ENCODE data around the gene PAPPA2.

Gene PAPPA2

DNA sequence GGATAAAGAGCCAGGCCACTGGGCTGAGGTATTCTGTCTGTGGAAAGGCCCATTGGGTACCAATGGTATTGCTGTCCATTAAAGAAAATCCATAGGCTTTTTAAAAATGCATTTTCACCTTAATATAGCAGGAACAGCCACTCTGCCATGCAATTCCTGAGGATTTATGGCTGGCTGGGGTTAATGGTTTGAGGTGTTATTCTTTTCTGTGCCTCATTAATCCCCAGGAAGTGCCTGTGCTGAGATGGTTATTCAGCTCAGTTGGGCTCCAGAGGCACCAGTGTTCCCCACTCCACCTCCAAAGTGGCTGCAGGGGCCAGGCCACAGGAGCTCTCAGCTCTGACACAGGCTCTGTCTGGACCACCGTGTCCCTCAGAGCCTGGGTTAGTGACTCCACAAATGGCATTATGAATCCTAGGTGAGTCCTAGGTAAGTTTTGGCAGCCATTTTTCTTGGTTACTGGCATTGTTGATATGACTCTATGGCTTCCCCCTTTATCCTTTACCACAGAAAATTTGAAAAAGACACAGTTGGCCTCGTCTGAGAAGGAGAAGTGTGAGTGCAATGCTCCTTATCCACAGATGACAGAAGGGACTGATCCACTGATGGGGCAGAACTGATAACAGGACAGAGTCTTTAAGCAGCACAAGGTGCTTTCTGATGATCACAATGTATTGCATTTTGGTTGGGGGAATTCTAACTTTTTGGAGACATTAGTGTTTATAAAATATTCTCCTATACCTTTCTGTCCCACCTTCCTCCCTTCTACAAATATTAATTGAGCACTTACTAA is 2.2 kb upstream of the PAPPA2 start:
- Histone ChIP-seq H3K27me3 (ENCODE audit: control insufficient read depth, insufficient read depth, low read length) (no peaks in the 10 kb centered on the region), H3K4me3 (ENCODE audit: low read length) (no peak overlapping the region), H3K36me3 (ENCODE audit: control insufficient read depth, insufficient read depth, low read length) (no peaks in the 10 kb centered on the region), H3K9ac (ENCODE audit: low read length) (no peak overlapping the region), H3K27ac (ENCODE audit: low read depth, low read length) (no peak overlapping the region), H3K4me1 (ENCODE audit: control insufficient read depth, insufficient read depth, low read length) (no peaks in the 10 kb centered on the region)

DNA sequence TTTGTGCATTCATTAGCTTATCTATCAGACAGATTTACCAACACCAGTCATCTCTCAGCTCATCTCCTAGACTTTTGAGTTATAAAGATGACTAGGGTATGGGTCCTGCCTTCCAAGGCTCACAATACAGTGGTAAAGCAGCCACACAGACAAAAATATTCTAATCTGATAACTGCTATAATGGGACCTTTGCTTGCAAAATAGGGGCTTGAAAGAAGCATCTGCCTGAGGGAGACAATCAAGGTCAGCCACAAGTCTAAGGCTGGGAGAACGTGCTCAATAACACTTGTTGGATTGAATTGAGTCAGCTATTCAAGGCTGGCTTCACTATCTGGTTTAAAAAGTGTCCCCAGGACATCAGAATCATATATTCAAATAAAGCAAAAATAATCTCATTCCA is 1.4 kb upstream of the PAPPA2 start:
- H3K27ac ChIP-seq (ENCODE audit: low read depth, low read length), result no peak overlapping the region
- no peaks in the 10 kb centered on the region for H3K36me3 ChIP-seq (ENCODE audit: control insufficient read depth, insufficient read depth, low read length)
- H3K27me3 ChIP-seq (ENCODE audit: control insufficient read depth, insufficient read depth, low read length), result no peaks in the 10 kb centered on the region
- H3K9ac ChIP-seq (ENCODE audit: low read length), result no peak overlapping the region
- H3K4me1 ChIP-seq (ENCODE audit: control insufficient read depth, insufficient read depth, low read length), result no peaks in the 10 kb centered on the region
- no peak overlapping the region for H3K4me3 ChIP-seq (ENCODE audit: low read length)

DNA sequence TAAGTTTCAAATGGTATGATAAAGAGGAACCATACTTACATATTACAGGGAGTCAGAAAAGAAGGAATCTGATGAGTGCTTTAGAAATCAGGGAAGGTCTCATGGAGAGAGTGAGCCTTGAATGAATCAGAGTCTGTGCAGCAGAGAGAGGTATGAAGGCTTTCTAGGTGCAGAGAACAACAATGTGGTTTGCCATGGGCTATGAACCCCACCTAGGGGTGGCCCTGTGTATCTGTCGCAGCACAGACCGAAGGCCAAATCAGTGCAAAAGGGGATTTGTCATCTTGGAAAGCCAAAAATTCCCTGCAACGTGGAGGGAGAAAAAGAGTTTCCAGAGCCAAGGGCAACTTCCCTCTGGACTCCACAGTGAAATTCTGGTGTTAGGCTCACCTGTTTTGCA is 3.5 kb downstream of the PAPPA2 start:
- Histone ChIP-seq H3K9ac (ENCODE audit: low read length) (no peak overlapping the region), H3K4me3 (ENCODE audit: low read length) (no peak overlapping the region), H3K27me3 (ENCODE audit: control insufficient read depth, insufficient read depth, low read length) (no peaks in the 10 kb centered on the region), H3K4me1 (ENCODE audit: control insufficient read depth, insufficient read depth, low read length) (no peaks in the 10 kb centered on the region), H3K36me3 (ENCODE audit: control insufficient read depth, insufficient read depth, low read length) (no peaks in the 10 kb centered on the region), H3K27ac (ENCODE audit: low read depth, low read length) (no peak overlapping the region)

DNA sequence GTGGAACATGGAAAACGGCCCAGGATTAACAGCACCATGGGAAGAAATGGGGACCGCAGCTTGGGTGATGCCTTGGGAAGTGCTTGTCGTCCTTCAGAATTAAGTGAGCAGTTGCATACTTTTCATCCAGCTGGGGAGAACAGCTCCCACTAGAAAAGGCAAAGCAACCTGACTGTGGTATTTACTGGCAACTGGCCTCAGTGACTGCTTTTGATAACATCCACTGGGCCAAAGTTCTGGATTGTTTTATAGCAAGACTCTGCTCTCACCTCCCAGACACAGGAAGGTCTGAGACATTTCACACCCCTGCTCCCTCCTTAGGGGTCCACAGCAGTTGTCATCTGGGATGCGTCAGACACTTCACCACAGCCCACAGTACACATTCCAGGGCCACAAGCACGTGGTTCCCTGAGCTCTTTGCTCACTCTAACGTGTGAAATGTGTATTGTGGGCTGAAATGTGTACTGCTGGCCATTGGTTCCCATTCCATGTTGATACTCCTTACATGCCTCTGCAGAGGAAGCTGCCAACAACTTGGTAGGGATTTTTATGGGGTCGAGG is 6.6 kb downstream of the PAPPA2 start:
- Histone ChIP-seq H3K4me3 (ENCODE audit: low read length) (no peak overlapping the region), H3K36me3 (ENCODE audit: control insufficient read depth, insufficient read depth, low read length) (no peaks in the 10 kb centered on the region), H3K9ac (ENCODE audit: low read length) (no peak overlapping the region), H3K27me3 (ENCODE audit: control insufficient read depth, insufficient read depth, low read length) (no peaks in the 10 kb centered on the region), H3K4me1 (ENCODE audit: control insufficient read depth, insufficient read depth, low read length) (no peaks in the 10 kb centered on the region), H3K27ac (ENCODE audit: low read depth, low read length) (no peak overlapping the region)

DNA sequence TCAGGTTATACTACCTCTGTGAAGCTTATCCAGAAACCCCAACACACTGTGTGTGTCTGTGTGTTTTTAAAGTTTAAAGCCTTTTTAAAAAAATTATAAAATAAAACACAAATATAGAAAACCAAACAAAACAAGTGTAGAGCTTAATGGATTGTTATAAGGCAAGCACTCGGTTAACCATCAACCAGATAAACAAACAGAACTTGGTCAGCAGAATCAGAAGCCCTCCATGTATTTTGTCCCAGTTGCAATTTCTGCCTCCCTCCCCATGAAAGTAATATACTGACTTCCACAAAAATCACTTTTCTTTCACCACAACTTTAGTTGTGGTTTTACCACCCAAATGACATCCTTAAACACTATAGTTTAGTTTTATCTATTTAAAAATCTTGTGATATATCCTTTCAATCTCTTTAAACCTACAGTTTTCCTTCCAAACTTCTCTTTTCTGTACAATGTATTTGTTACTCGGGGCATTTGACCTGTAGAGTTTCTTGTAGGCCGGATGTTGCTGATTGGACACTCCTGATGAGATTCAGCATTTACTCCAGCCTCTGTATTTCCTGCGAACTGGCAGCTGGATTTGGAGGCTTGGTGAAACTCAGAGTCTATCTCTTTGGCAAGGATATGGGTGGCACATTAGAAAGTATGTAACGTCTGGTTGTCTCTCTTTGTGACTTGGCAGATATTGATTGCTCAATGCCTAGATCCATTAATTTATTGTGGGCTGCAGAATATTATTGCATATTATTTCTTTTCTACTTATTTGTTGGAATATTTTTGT is 8.6 kb downstream of the PAPPA2 start:
- no peaks in the 10 kb centered on the region for H3K4me1 ChIP-seq (ENCODE audit: control insufficient read depth, insufficient read depth, low read length)
- H3K36me3 ChIP-seq (ENCODE audit: control insufficient read depth, insufficient read depth, low read length), result no peaks in the 10 kb centered on the region
- H3K27me3 ChIP-seq (ENCODE audit: control insufficient read depth, insufficient read depth, low read length), result no peaks in the 10 kb centered on the region
- no peak overlapping the region for H3K27ac ChIP-seq (ENCODE audit: low read depth, low read length)
- H3K9ac ChIP-seq (ENCODE audit: low read length), result no peak overlapping the region
- H3K4me3 ChIP-seq (ENCODE audit: low read length), result no peak overlapping the region

DNA sequence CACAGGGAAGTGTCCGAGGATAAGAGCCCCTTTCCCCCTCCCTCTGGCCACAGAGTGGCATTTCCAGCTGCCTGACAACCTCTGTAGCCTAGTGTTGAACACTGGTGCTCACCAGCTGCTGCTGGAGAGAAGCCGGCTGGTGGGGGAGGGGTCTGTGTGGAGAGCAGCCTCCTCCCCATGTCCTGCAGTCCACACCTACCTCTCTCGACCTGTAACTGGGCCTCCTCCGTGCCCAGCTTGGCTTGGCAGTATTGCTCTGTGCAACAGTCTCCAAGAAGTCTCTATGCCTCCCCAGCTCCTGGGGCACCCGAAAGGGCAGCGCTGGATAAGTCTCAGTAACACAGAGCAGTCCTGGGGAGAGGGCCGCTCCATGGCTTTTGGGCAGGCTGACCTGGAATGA is 17.0 kb downstream of the PAPPA2 start:
- no peak overlapping the region for H3K27ac ChIP-seq (ENCODE audit: low read depth, low read length)
- H3K27me3 ChIP-seq (ENCODE audit: control insufficient read depth, insufficient read depth, low read length), result no peaks in the 10 kb centered on the region
- no peak overlapping the region for H3K9ac ChIP-seq (ENCODE audit: low read length)
- H3K36me3 ChIP-seq (ENCODE audit: control insufficient read depth, insufficient read depth, low read length), result no peaks in the 10 kb centered on the region
- H3K4me1 ChIP-seq (ENCODE audit: control insufficient read depth, insufficient read depth, low read length), result no peaks in the 10 kb centered on the region
- H3K4me3 ChIP-seq (ENCODE audit: low read length), result no peak overlapping the region

DNA sequence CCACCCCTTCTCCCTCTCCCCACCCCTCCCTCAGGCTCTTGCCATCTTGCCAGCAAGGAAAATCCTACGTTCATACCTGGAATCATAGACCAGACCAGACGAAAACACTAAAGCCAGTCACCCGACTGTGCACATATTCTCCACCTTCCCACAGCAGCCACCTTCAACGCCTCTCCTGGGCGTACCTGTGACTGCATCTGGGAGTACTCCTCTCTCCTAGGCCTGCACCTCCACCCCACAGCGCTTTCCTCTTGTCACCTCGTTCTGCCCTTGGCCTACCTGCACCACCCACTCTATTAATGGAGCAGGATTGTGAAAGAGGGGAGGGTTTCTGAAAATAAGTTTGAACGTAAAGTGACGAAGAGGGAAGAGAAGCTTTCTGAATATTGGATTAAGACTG is 17.8 kb downstream of the PAPPA2 start:
- no peak overlapping the region for H3K4me3 ChIP-seq (ENCODE audit: low read length)
- H3K9ac ChIP-seq (ENCODE audit: low read length), result no peak overlapping the region
- no peaks in the 10 kb centered on the region for H3K4me1 ChIP-seq (ENCODE audit: control insufficient read depth, insufficient read depth, low read length)
- no peak overlapping the region for H3K27ac ChIP-seq (ENCODE audit: low read depth, low read length)
- H3K27me3 ChIP-seq (ENCODE audit: control insufficient read depth, insufficient read depth, low read length), result no peaks in the 10 kb centered on the region
- no peaks in the 10 kb centered on the region for H3K36me3 ChIP-seq (ENCODE audit: control insufficient read depth, insufficient read depth, low read length)

DNA sequence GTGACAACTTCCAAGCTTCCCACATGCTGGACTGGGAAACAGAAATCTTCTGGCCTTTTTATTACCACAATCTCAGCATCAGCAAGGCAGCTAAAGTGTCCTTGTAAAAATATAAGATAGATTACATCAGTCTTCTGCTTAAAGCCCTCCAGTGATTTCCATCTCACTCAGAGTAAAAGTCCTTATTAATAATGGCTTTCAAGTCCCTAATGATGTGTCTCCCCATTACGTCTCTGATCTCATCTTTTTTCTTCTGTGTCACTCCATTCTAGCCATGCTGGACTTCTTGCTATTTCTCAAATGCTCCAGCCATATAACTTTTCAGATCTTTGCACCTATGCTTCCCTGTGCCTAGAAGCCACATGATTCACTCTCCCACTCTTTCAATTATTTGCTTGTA is 22.1 kb downstream of the PAPPA2 start:
- Histone ChIP-seq H3K4me1 (ENCODE audit: control insufficient read depth, insufficient read depth, low read length) (no peaks in the 10 kb centered on the region), H3K9ac (ENCODE audit: low read length) (no peak overlapping the region), H3K4me3 (ENCODE audit: low read length) (no peak overlapping the region), H3K27ac (ENCODE audit: low read depth, low read length) (no peak overlapping the region), H3K36me3 (ENCODE audit: control insufficient read depth, insufficient read depth, low read length) (no peaks in the 10 kb centered on the region), H3K27me3 (ENCODE audit: control insufficient read depth, insufficient read depth, low read length) (no peaks in the 10 kb centered on the region)

DNA sequence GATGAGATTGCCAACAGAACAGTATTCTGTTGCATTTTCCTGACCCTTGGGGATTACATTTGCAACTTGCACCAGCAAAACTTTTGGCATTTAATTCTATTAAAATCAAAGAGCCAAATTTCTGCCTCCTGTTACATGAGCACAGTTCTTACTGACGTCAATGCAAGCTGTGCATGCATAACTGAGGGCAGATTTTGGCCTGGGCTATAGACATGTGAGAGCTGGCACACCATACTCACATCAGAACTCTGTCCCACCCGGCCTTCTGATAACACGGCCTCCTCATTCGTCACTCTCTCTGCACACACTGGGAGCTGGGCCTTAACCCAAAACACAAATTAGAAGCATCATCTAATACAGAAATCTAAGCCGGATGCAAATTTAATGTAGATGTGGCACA is 31.5 kb downstream of the PAPPA2 start:
- Histone ChIP-seq H3K36me3 (ENCODE audit: control insufficient read depth, insufficient read depth, low read length) (no peaks in the 10 kb centered on the region), H3K4me1 (ENCODE audit: control insufficient read depth, insufficient read depth, low read length) (no peaks in the 10 kb centered on the region), H3K27me3 (ENCODE audit: control insufficient read depth, insufficient read depth, low read length) (no peaks in the 10 kb centered on the region), H3K4me3 (ENCODE audit: low read length) (no peak overlapping the region), H3K27ac (ENCODE audit: low read depth, low read length) (no peak overlapping the region), H3K9ac (ENCODE audit: low read length) (no peak overlapping the region)

DNA sequence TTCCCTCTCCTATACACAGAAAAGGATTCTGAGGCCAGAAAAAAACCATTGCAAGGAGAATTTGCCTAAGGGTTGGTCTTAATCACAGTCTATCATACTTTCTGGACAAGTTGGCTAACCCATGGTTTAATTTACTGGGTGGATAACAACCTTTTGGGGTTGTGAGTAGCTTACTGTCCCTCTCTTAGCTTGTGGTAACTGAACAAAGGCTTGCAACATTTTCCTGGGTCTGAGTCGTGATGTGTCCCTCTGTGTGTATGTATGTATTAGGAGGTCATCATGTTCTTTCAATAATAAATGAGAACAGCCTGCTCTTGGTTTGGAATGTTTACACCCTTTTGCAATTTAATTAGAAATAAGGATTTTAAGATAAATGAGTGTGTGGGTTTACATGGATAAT is 36.7 kb downstream of the PAPPA2 start:
- no peaks in the 10 kb centered on the region for H3K4me1 ChIP-seq (ENCODE audit: control insufficient read depth, insufficient read depth, low read length)
- H3K27me3 ChIP-seq (ENCODE audit: control insufficient read depth, insufficient read depth, low read length), result no peaks in the 10 kb centered on the region
- no peak overlapping the region for H3K9ac ChIP-seq (ENCODE audit: low read length)
- no peak overlapping the region for H3K4me3 ChIP-seq (ENCODE audit: low read length)
- H3K27ac ChIP-seq (ENCODE audit: low read depth, low read length), result no peak overlapping the region
- no peaks in the 10 kb centered on the region for H3K36me3 ChIP-seq (ENCODE audit: control insufficient read depth, insufficient read depth, low read length)

DNA sequence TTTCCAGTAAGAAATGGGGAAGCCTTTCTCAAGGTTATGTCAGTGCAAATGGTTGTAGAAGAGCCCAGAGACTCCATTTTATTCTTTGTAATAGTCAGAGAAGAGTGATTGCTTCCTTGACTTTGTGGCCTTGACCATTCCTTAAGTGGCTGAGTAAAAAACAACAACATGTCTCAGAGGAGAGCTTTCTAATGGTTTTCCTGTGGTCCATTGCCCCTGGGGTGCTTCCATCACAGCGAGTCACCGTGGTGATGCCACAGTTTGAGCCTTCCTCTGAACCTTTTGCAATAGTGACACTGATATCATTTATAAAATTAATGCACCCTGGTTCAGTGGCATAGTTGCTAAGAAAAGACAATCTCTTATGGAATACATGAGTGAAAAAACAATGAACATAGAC is 38.6 kb downstream of the PAPPA2 start:
- H3K4me3 ChIP-seq (ENCODE audit: low read length), result no peak overlapping the region
- no peaks in the 10 kb centered on the region for H3K36me3 ChIP-seq (ENCODE audit: control insufficient read depth, insufficient read depth, low read length)

DNA sequence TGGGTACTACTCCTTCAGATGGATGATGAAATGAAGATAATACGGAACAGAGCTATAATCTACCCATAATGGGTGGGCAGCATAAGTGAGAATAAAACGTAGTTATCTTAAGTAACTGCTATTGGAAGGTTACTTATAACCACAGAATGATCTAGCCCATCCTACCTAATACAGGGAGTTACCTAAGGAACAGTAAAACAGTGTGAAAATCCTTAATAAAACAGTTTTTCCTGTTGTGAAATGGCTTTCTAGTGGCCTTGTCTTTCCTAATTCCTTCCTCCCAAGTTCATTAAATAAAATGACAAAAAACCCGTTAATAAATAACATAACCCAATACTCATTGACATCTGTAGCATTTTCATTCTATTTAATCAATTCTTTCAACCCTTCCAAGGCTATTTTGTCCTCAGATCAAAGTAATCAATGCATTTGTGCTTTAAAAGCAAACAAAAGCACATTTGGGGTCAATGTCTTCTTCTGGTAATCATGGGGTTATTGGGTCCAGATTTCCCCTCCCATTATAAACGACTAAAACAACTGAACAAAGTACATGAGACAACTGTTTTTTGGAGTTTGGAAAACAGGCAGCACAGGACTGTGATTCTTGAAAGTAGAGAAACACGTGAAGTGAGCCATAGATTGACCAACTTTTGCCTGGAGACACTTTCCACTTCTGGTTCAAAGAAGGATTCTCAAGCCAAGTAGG is 42.0 kb downstream of the PAPPA2 start:
- Histone ChIP-seq H3K36me3 (ENCODE audit: control insufficient read depth, insufficient read depth, low read length) (no peaks in the 10 kb centered on the region), H3K4me3 (ENCODE audit: low read length) (no peak overlapping the region), H3K4me1 (ENCODE audit: control insufficient read depth, insufficient read depth, low read length) (no peaks in the 10 kb centered on the region), H3K27me3 (ENCODE audit: control insufficient read depth, insufficient read depth, low read length) (no peaks in the 10 kb centered on the region), H3K27ac (ENCODE audit: low read depth, low read length) (no peak overlapping the region), H3K9ac (ENCODE audit: low read length) (no peak overlapping the region)

More for the DNA sequence above, 38.6 kb downstream of the PAPPA2 start:
- H3K27me3 ChIP-seq (ENCODE audit: control insufficient read depth, insufficient read depth, low read length), result no peaks in the 10 kb centered on the region
- no peak overlapping the region for H3K27ac ChIP-seq (ENCODE audit: low read depth, low read length)
- H3K9ac ChIP-seq (ENCODE audit: low read length), result no peak overlapping the region
- H3K4me1 ChIP-seq (ENCODE audit: control insufficient read depth, insufficient read depth, low read length), result no peaks in the 10 kb centered on the region
